SW 1271 (cell line): ENCODE measurements around the gene BEX1.
"Not testable (repeated sequence)": the region's sequence is repeated elsewhere in the genome, so short reads cannot be mapped to it uniquely, and the experiment has no call there.

Experiments
- DNase-seq, 2 experiments: peaks; one replicate each; lab custom pipeline; 2025; lab: John Stamatoyannopoulos, UW

The BEX1 gene

GRCh38 chrX:103063918-103064434, at the start of gene BEX1:
TSS of gene BEX1 (minus strand) at chrX:103064171. CDS start at chrX:103063274, 897 bp downstream.
- no peak for DNase-seq

GRCh38 chrX:103109497-103109896, 45.5 kb upstream of the BEX1 start:
- not testable (repeated sequence) for DNase-seq

GRCh38 chrX:103107836-103108235, 43.9 kb upstream of the BEX1 start:
- DNase-seq = no peak

GRCh38 chrX:103107227-103107737, 43.3 kb upstream of the BEX1 start:
- DNase-seq = not testable (repeated sequence)

GRCh38 chrX:103104370-103104769, 40.4 kb upstream of the BEX1 start:
- not testable (repeated sequence) for DNase-seq

GRCh38 chrX:103103866-103104265, 39.9 kb upstream of the BEX1 start:
- not testable (repeated sequence) for DNase-seq

GRCh38 chrX:103101299-103102042, 37.5 kb upstream of the BEX1 start:
- DNase-seq = no peak

- DNase-seq = no peak
Measured at GRCh38 chrX:103100484-103100883, 36.5 kb upstream of the BEX1 start.

GRCh38 chrX:103099691-103100090, 35.7 kb upstream of the BEX1 start:
- no peak for DNase-seq

GRCh38 chrX:103098488-103098887, 34.5 kb upstream of the BEX1 start:
- no peak for DNase-seq

GRCh38 chrX:103092942-103093341, 29.0 kb upstream of the BEX1 start, which contains the start of gene NXF3:
TSS of gene NXF3 (minus strand) at chrX:103093143. CDS start at chrX:103093023, 120 bp downstream.
- no peak for DNase-seq

GRCh38 chrX:103081051-103081450, 17.1 kb upstream of the BEX1 start:
- no peak for DNase-seq

- no peak for DNase-seq
Measured at GRCh38 chrX:103073467-103073866, 9.5 kb upstream of the BEX1 start.

- no peak for DNase-seq
Measured at GRCh38 chrX:103066606-103067005, 2.6 kb upstream of the BEX1 start.

- no peak for DNase-seq
Measured at GRCh38 chrX:103063191-103063845, 653 bp downstream of the BEX1 start.

GRCh38 chrX:103061486-103061885, 2.5 kb downstream of the BEX1 start:
- DNase-seq = no peak

GRCh38 chrX:103056902-103057301, 7.1 kb downstream of the BEX1 start:
- DNase-seq = no peak

- no peak for DNase-seq
Measured at GRCh38 chrX:103052625-103053024, 11.3 kb downstream of the BEX1 start.

- no peak for DNase-seq
Measured at GRCh38 chrX:103051260-103051789, 12.6 kb downstream of the BEX1 start.

- not testable (repeated sequence) for DNase-seq
Measured at GRCh38 chrX:103033371-103033770, 30.6 kb downstream of the BEX1 start.

GRCh38 chrX:103017542-103017941, 46.4 kb downstream of the BEX1 start:
- DNase-seq = no peak

GRCh38 chrX:103012945-103013344, 51.0 kb downstream of the BEX1 start:
- no peak for DNase-seq
